ENCODE measurements around the gene TSPY9. TPM values are rescaled to one million over a fixed set of nuclear protein-coding genes. Genes with fewer than 3 reads are reported as not detected.
"Not testable (repeated sequence)": the region's sequence is repeated elsewhere in the genome, so short reads cannot be mapped to it uniquely, and the experiment has no call there.

The TSPY9 gene, protein sequence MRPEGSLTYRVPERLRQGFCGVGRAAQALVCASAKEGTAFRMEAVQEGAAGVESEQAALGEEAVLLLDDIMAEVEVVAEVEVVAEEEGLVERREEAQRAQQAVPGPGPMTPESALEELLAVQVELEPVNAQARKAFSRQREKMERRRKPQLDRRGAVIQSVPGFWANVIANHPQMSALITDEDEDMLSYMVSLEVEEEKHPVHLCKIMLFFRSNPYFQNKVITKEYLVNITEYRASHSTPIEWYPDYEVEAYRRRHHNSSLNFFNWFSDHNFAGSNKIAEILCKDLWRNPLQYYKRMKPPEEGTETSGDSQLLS
- total RNA-seq (10 to 100 TPM in 1 of 2 donors, 1 to 10 TPM in 1; 9.0 to 11.6 TPM), polyA plus RNA-seq (ENCODE audit: insufficient read depth, low read depth, low replicate concordance) (17.2 TPM)
- long read RNA-seq, donor 1, partial matches to known transcripts = 0 of 3 reads
- long read RNA-seq, donor 1, other reads (novel, unspliced or antisense) = 0 of 3 reads
- long read RNA-seq, donor 2 = 0 reads

DNA sequence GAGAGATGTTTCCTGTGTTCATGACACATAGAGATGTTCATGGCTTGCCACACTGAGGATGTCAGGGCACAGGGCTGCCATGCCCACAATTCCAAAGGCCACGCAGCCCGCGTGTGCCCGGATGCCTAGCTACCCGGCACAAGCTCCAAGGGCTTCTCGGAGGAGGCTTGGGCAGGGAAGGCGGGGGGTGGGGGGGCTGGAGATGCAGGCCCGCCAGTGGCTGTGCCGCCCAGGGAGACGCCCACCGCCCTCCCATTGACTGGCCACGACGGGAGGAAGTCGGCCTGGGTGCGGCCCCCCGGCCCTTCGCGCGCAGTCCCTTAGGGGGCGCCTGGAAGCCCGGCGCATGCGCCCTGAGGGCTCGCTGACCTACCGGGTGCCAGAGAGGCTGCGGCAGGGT is at the start of gene TSPY9:
Gene TSPY9, plus strand, starts transcription at position 301 of the 400 bp plus-strand sequence. Its CDS starts 46 bp downstream, at position 347.
- intact Hi-C loops (cut with DNase I; ENCODE audit: low total_unique reads); H3K36me3 ChIP-seq (ENCODE audit: low read depth, missing control alignments); H3K27me3 ChIP-seq; DNase-seq; H3K9me3 ChIP-seq; H3K4me3 ChIP-seq; H3K27ac ChIP-seq; H3K4me1 ChIP-seq: not testable (repeated sequence)
- WGBS, 2 donors = no CpG with 5 or more reads among the region's 26 CpGs

DNA sequence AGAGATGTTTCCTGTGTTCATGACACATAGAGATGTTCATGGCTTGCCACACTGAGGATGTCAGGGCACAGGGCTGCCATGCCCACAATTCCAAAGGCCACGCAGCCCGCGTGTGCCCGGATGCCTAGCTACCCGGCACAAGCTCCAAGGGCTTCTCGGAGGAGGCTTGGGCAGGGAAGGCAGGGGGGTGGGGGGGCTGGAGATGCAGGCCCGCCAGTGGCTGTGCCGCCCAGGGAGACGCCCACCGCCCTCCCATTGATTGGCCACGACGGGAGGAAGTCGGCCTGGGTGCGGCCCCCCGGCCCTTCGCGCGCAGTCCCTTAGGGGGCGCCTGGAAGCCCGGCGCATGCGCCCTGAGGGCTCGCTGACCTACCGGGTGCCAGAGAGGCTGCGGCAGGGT is 20.4 kb upstream of the TSPY9 start, which contains the start of gene TSPY1:
Gene TSPY1, plus strand, starts transcription at position 301 of the 400 bp plus-strand sequence. Its CDS starts 46 bp downstream, at position 347.
- H3K4me1 ChIP-seq; H3K36me3 ChIP-seq (ENCODE audit: low read depth, missing control alignments); intact Hi-C loops (cut with DNase I; ENCODE audit: low total_unique reads); DNase-seq; H3K4me3 ChIP-seq; H3K27ac ChIP-seq; H3K9me3 ChIP-seq; H3K27me3 ChIP-seq: not testable (repeated sequence)
- 70% methylated on average over 12 of the region's 25 CpGs; no CpG with 5 or more reads in 1 of the 2 donors for WGBS, 2 donors

DNA sequence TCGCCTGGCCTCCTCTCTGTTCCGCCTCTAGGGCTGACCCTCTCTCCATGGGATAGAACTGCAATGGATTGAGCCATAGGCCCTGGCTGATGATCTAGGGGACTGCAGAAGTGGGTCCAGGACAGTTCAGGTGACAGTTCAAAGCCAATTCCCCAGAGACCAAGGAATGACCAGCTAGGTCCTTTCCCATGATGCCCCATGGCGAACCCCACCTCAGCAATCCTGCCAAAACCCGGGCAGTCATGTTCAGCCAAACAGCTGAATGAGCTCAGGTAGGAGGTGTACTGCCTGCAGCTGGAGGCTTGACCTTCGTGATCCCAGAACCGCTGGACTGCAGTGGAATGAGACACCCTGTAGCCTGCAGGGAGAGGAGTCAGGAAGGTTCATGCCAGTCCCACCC is 17.3 kb downstream of the TSPY9 start:
- H3K9me3 ChIP-seq; H3K4me3 ChIP-seq; intact Hi-C loops (cut with DNase I; ENCODE audit: low total_unique reads); H3K27me3 ChIP-seq; H3K4me1 ChIP-seq; DNase-seq; H3K27ac ChIP-seq; H3K36me3 ChIP-seq (ENCODE audit: low read depth, missing control alignments): not testable (repeated sequence)
- 53% methylated on average over 3 of the region's 6 CpGs; no CpG with 5 or more reads in 1 of the 2 donors for WGBS, 2 donors

DNA sequence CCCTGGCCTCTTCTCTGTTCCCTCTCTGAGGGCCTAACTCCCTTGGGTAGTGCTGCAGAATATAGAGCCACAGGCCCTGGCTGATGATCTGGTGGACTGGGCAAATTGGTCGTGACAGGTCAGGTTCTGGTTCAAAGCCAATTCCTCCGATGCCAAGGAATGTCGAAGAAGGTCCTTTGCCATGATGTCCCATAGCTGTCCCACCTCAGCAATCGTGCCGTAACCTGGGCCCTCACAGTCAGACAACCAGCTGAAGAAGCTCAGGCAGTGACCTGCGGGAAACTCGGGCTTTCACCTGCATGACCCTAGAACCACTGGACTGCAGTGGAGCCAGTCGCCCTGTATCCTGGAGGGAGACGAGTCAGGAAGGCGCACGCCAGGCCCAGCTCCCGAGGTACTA is 29.2 kb downstream of the TSPY9 start:
- H3K27ac ChIP-seq; H3K4me1 ChIP-seq; H3K9me3 ChIP-seq; H3K36me3 ChIP-seq (ENCODE audit: low read depth, missing control alignments); DNase-seq; intact Hi-C loops (cut with DNase I; ENCODE audit: low total_unique reads); H3K4me3 ChIP-seq; H3K27me3 ChIP-seq: not testable (repeated sequence)
- WGBS, 2 donors = 92% methylated on average over 4 of the region's 12 CpGs; no CpG with 5 or more reads in 1 of the 2 donors

DNA sequence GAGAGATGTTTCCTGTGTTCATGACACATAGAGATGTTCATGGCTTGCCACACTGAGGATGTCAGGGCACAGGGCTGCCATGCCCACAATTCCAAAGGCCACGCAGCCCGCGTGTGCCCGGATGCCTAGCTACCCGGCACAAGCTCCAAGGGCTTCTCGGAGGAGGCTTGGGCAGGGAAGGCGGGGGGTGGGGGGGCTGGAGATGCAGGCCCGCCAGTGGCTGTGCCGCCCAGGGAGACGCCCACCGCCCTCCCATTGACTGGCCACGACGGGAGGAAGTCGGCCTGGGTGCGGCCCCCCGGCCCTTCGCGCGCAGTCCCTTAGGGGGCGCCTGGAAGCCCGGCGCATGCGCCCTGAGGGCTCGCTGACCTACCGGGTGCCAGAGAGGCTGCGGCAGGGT is 40.5 kb downstream of the TSPY9 start, which contains the start of gene TSPY10:
Gene TSPY10, plus strand, starts transcription at position 301 of the 400 bp plus-strand sequence. Its CDS starts 46 bp downstream, at position 347.
- H3K36me3 ChIP-seq (ENCODE audit: low read depth, missing control alignments); H3K4me3 ChIP-seq; H3K27ac ChIP-seq; DNase-seq; H3K4me1 ChIP-seq; H3K27me3 ChIP-seq; intact Hi-C loops (cut with DNase I; ENCODE audit: low total_unique reads); H3K9me3 ChIP-seq: not testable (repeated sequence)
- WGBS, 2 donors = no CpG with 5 or more reads among the region's 26 CpGs

Other genes with a start within 250 kb of the TSPY9 start
- 1 to 10 TPM; 1.5 to 8.3 TPM for gene TSPY4, start 149.8 kb upstream of the TSPY9 start, total RNA-seq
- 38.4 TPM for gene TSPY4, start 149.8 kb upstream of the TSPY9 start, polyA plus RNA-seq (ENCODE audit: insufficient read depth, low read depth, low replicate concordance)
- gene TSPY8, start 129.5 kb upstream of the TSPY9 start, total RNA-seq = 1 to 10 TPM; 1.8 to 2.5 TPM
- 3.5 TPM for gene TSPY8, start 129.5 kb upstream of the TSPY9 start, polyA plus RNA-seq (ENCODE audit: insufficient read depth, low read depth, low replicate concordance)
- gene TSPY3, start 88.8 kb upstream of the TSPY9 start, total RNA-seq = 1 to 10 TPM; 5.7 to 6.9 TPM
- 6.0 TPM for gene TSPY3, start 88.8 kb upstream of the TSPY9 start, polyA plus RNA-seq (ENCODE audit: insufficient read depth, low read depth, low replicate concordance)
- 1 to 10 TPM; 3.3 to 4.6 TPM for gene TSPY1, start 20.3 kb upstream of the TSPY9 start, total RNA-seq
- gene TSPY1, start 20.3 kb upstream of the TSPY9 start, polyA plus RNA-seq (ENCODE audit: insufficient read depth, low read depth, low replicate concordance) = 5.1 TPM
- gene TSPY10, start 40.6 kb downstream of the TSPY9 start, total RNA-seq = 1 to 10 TPM; 4.6 to 8.4 TPM
- gene TSPY10, start 40.6 kb downstream of the TSPY9 start, polyA plus RNA-seq (ENCODE audit: insufficient read depth, low read depth, low replicate concordance) = 15.4 TPM